GM10248 (cell line): Measurements from ENCODE around the gene CDR2L.

Experiments
- CTCF ChIA-PET: fragments of 300-600 bp; sonication (Branson Sonifier 250); formaldehyde crosslinking; extraction: SDS; loops from one replicate; lab custom pipeline; 2021; ENCODE audit warnings: antibody characterized with exemption; lab: Yijun Ruan, JAX
- POLR2A ChIA-PET: fragments of 350-650 bp; sonication (Branson Sonifier 250); formaldehyde crosslinking; extraction: SDS; loops from one replicate; lab custom pipeline; 2020; ENCODE audit warnings: antibody characterized with exemption; lab: Yijun Ruan, JAX
- DNase-seq: peaks from one replicate; pipeline ENCODE4 v3.0.0; 2012; ENCODE audit errors: extremely low spot score
- CTCF ChIP-seq: IDR thresholded peaks from 2 replicates; pipeline ENCODE4 v1.5.1; 2012; ENCODE audit warnings: mild to moderate bottlenecking, low read depth; ENCODE audit errors: extremely low read depth, missing control alignments, control extremely low read depth

CDR2L gene

DNA sequence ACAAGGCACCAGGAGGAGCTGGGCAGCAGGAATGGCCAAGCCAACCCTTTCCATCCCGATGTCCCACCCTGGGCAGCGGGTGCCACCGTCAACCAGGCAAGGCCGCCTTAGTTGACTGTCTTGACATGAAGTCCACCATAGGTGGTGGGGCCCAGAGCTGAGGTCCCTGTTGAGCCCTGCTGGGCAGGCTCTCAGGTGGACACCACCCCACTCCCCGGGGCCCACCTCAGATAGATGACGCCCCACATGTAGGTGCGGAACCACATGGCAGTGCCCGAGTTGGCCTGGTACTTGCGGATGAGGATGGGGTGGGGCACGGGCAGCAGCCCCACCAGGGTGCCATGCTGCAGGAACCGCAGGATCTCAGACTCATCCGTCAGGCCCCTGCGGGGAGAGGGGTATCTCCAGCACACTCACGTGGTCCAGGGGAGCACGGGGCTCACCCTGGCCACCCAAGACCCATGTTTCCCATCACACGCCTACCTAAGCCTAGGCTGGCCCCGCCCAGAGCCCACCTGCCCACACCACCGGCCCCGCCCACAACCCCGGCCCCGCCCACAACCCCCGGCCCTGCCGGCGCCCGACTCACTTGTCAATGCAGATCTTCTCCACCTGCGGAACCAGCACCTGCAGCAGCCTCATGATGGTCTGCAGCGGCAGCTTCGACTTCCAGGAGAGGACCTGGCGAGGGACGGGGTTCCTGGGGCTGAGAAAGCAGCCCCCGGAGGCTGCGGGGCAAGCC is 35.6 kb upstream of the CDR2L start:
- ChIA-PET POLR2A (no interaction called here), CTCF (interaction anchor here (1.3 to 16.9 kb wide), 3 partner anchors 8 to 25 kb away, joined by 3 to 390 read pairs (median 156); partner anchors contain the start of genes OTOP2, OTOP3 and USH1G)
- no peak for DNase-seq
- TF ChIP-seq CTCF = no peak

- CTCF ChIA-PET = interaction anchor here (1.3 to 16.9 kb wide), 3 partner anchors 7 to 26 kb away, joined by 3 to 390 read pairs (median 156); partner anchors contain the start of genes OTOP2, OTOP3 and USH1G
- POLR2A ChIA-PET = no interaction called here
Observed at GRCh38 chr17:74952431-74953133, 34.9 kb upstream of the CDR2L start.

DNA sequence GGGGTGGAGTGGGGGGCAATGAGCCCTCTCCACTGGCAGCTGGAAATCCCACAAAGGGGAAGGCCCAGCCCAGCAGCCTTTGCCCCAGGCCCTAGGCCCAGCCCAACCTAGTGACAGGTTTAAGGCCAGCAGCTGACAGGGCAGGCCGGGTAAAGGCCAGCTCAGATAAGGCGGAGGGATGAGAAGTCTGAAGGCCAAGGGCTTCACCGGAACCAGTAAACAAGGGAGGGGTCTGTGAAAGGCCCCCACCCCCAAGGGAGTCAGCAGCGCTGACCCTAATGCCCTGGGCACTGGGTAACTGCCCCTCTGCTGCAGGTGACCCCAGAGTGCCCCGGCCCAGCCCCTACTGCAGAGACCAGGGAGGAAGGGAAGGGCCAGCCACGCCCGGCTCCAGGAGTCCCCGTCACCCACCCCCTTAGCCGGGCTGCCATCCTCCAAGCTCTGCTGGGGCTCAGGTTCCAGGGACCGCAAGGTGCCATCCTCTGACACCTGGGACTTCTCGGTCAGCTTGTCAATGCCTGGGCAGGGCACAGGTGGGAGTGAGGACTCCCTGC is 34.2 kb upstream of the CDR2L start:
- ChIA-PET CTCF (interaction anchor here (1.3 to 16.9 kb wide), 3 partner anchors 7 to 26 kb away, joined by 5 to 390 read pairs (median 156); partner anchors contain the start of genes OTOP2, OTOP3 and USH1G), POLR2A (no interaction called here)
- DNase-seq = no peak
- TF ChIP-seq CTCF = no peak

More at GRCh38 chr17:74952431-74953133, 34.9 kb upstream of the CDR2L start:
- no peak for TF ChIP-seq CTCF
- DNase-seq = no peak

GRCh38 chr17:74954115-74954514 is 33.3 kb upstream of the CDR2L start:
- POLR2A ChIA-PET = no interaction called here
- CTCF ChIA-PET = interaction anchor here (1.0 to 16.9 kb wide), 3 partner anchors 8 to 248 kb away, joined by 3 to 390 read pairs (median 5); partner anchors contain the start of genes OTOP2, OTOP3 and USH1G
- no peak for DNase-seq

DNA sequence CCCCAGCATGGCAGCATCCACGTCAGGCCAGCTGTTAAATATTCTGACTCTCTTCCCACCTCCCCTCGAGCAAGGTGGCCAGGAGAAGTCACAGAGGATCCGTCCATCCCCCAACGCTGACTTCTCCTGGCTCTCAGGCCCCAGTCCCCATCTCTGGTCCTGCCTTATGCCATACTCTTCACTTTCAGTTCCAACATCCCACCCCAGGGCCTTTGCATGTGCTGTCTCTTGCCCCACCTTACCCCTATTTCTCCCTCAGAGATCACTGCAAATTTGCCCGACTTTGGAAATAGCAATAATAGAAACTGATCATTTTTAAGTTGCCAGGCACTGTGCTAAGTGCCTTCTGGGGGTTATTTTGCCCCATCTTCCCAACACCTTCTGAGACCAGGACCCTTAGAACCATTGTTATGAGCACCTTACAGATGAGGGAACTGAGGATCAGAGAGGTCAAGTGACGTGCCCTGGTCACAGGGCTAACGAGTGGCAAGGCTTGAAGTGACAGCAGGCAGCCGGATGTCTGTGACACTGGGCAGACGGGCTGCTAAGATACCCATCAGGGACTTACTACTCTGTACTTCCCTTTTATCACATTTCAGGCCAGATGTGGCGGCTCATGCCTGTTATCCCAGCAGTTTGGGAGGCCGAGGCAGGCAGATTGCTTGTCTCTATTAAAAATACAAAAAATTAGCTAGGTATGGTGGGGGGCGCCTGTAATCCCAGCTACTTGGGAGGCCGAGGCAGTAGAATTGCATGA is 32.6 kb upstream of the CDR2L start:
- no peak for TF ChIP-seq CTCF
- ChIA-PET POLR2A (interaction anchor here (0.6 kb wide), 1 partner anchor 16 kb away, joined by 3 read pairs; no protein-coding TSS in a partner anchor), CTCF (interaction anchor here (0.9 to 16.9 kb wide), 6 partner anchors 7 to 247 kb away, joined by 3 to 390 read pairs (median 4); partner anchors contain the start of genes OTOP2, OTOP3 and USH1G)
- DNase-seq = no peak

More at GRCh38 chr17:74954115-74954514, 33.3 kb upstream of the CDR2L start:
- no peak for TF ChIP-seq CTCF

DNA sequence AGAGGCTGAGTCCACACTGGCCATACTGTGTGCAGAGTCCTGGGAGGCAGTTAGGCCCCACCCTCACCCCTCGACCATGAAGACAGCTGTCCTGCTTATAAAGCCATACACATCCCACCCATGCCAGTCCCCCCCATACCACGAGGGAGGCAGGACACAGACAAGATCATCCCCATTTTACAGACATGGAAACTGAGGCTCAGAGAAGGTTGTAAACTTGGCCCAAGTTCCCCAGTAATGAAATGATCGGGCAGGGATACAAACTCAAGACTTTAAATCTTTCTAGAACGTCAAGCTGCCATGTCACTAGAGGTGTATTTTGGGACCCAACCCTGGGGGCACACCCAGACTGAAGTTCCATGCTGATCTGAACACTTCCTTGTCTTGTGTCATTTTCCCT is 31.3 kb upstream of the CDR2L start:
- DNase-seq = no peak
- ChIA-PET CTCF (interaction anchor here (0.8 to 16.9 kb wide), 12 partner anchors 9 to 264 kb away, joined by 3 to 390 read pairs (median 12); partner anchors contain the start of genes CDR2L, HID1, OTOP2 and OTOP3), POLR2A (no interaction called here)
- TF ChIP-seq CTCF = no peak
